Frontal cortex (tissue), 4 donors: ENCODE measurements around the gene MED13L. TPM values are rescaled to one million over a fixed set of nuclear protein-coding genes. Genes with fewer than 3 reads are reported as not detected.

ENCODE experiments used
- DNase-seq, 2 donors: peaks; one replicate each; pipeline ENCODE4 v3.0.0; 2012; ENCODE audit warnings: low spot score in 2 of 2
- FAIRE-seq: peaks from 2 replicates; lab custom pipeline; 2012; peaks lifted over from hg19 to GRCh38; lab: Jason Lieb, UNC
- total RNA-seq: library from RNA; depleted of rRNA; stranded (reverse); fragments of >200 nt; gene quantifications from one replicate; pipeline ENCODE4 v1.2.3, GENCODE V29; 2014
- donor health status: control.
- donor health status: control.
- donor health status: control.

Gene MED13L
- total RNA-seq, 1 donor from 2014 or later = 164 TPM

DNA sequence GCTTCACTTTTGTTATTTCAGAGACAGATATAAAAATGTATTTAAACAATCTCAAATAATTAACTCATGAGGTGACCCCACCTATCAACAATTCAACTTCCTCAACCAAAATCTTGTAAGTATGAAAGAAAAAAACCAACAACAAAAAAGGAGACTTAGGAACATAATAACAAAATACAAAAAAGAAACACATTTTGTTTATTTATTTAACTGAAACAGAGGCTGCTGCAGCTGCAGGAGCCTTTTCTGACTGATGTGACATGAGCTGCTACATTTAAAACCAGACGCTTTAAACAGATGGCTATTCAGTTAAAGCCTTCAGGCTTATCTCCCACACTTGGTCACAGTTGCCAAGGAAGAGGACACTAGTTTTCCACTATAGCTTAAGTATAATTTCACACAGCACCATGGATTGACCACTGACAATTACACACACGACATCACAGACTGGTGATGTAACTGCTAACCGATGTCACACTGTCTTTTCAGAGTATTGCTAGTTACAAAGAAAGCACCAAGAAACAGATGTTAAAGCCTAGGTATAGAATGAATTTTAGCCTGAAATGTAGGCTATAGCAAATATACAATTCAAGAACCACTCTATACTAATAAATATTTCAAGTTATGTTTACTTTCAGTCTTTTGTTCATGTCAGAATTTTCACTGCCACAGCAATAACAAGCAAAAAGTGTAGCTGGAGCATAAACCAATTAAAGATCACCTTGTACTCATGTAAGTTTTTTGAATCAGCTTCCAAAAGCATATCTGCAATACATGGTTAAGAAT, 113.0 kb downstream of the MED13L start:
- FAIRE-seq = no peak
- DNase-seq = no peak

DNA sequence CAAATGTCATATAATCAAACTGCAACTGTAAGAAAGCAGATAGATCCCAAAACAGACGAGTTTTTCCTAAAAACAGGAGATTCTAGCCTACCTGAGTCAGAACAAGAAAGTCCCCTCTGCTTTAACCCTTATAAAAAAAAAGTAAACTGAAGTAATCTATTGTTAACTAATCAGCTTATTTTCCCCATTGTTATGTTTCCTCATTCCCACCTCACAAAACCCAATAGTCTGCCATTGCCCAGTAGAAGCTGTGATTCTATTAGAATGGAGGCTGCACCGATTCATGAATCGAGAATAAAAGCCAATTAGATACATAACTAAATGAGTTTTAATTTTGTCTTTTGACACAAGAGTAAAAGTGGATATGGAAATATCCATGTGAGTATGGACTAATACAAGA, 115.4 kb downstream of the MED13L start:
- no peak for FAIRE-seq
- DNase-seq = no peak

DNA sequence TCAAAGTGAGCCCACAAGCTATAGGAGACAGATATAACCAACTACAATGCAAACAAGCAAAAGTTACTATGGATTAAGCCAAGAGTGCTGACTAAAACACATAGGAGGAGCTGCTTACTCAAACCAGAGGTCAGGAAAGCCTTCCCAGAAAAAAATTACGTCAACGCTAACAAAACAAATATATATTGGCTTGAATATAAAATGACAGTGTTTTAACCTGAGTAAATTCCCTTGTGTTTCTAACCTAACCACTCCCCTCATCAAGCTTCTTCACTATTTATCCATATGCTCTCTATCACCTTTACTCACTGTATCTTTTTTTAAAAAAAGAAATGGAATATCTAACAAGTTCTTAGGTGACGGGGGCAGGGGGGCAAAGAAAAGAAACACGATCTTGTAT, 115.9 kb downstream of the MED13L start:
- DNase-seq (no peak), FAIRE-seq (no peak)

DNA sequence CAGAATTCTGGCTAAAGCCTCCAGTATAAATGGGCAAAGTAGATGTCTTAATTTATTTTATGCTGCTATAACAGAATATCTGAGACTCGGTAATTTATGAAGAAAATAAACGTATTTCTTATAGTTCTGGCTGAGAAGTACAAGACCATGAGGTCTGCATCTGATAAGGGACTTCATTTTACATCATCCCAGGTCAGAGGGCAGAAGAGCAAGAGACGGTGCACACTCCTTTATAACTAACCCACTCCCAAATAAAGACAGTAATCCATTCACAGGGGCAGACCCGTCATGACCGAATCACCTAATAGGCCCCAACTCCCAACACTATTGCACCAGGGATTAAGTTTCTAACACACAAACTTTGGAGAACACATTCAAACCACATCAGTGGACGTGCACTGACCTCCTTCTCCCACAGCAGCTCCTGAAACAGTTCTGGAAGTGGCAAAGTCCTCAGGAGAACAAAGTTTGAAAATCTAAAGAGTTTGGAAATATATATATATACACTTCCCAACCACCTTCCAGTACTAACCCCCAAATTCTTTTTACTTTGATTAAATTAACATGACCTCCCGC, 116.5 kb downstream of the MED13L start:
- FAIRE-seq = no peak
- DNase-seq = no peak

DNA sequence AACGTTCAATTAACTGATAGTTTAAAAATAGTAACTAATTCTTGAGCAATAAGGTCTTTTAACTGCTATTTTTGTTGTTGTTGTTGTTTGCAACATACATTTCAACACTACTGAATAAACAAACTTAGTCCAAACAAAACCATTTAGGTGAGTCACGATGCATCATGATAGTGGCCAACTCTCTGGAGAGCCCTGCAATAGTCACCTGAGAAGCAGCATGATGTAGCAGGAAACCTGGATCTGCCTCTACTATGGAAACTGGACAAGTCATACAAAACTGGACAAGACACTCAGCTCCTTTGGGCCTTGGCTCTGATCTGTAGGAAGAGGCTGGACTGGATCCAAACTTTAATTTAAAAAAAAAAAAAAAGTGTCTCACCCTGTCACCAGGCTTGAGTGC, 117.3 kb downstream of the MED13L start:
- DNase-seq (no peak), FAIRE-seq (no peak)

DNA sequence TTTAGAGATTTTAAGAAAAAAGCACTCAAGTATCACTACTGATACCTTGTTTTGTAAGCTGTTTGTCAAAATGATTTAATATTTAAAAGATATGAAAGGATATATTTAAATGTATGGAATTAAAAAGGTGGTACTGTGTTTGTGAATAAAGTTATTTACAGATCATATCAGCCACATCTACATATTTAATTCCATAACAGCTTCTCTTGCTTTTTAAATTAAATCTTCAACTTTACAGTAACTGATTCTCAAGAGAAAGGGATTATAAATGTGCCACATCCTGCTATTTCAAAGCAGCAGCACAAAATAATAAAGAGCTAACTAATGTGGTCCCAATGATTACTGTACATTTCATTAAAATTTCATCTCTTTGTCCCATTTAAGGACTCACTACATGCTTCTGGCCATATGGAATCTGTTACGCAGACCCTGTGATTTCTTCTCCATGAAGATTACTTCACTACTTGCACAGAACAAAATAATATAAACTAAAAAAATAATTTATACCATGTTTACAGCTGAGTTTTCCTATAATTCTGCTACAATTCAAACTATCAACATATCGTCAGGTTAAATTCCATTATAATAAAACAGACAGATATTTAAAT, 117.8 kb downstream of the MED13L start:
- no peak for FAIRE-seq
- DNase-seq = no peak

DNA sequence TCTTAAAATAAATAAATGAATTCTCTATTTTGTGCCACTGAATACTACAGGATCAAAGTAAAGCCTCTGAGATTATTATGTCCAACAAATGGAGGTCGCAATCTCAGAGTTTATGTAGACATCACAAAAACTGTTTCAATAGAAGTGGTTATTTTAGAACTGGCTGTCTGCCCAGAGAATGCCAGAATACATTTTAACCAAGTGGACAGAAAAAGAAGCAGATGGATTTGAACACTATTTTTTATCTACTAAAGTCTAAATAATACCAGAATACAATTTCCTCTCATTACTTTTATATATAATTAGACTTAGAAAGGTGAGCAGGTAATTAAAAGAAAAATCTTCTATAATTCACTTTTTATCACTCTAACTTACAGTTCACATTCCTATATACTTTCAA, 118.3 kb downstream of the MED13L start:
- peak; percentile 30 for FAIRE-seq

DNA sequence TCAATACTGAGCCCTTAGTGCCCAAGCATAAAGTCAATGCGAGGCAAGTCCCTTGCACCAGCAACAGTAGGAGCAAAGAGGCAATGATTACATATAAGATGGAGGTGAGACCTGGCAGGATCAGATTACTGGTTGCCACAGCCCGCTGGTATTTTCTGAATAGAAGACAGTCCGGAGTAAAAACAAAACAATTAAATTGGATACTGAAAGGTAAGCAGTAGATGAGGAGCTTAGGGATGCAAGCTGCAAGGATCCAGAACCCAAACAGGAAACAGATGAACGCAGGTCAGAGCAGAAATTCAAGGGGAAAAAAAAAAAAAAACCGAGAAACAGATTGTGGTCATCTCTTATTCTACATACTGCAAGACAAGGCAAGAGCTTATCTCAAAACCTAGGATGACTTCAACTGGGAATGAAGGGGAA, 119.6 kb downstream of the MED13L start:
- DNase-seq = no peak
- FAIRE-seq = no peak

More for the DNA sequence above, 118.3 kb downstream of the MED13L start:
- no peak for DNase-seq

DNA sequence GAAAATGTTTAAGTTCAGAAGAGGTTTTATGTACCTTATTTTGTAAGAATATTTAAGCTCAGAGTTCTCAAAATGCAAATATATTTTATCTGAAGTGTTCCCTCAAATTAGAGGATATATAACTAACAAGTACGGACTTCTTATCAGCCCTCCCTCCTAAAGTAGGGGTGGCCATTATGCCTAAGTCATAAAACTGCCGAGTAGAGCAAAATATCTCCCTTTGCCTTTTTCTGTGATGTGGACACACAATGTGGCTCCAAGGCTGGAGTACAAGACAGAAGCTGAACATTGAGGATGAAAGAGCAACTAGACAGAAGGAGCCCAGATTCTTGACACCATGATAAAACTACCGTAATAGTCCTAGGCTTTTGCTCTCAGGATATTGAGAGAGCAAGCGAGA, 120.9 kb downstream of the MED13L start:
- no peak for FAIRE-seq
- no peak for DNase-seq

DNA sequence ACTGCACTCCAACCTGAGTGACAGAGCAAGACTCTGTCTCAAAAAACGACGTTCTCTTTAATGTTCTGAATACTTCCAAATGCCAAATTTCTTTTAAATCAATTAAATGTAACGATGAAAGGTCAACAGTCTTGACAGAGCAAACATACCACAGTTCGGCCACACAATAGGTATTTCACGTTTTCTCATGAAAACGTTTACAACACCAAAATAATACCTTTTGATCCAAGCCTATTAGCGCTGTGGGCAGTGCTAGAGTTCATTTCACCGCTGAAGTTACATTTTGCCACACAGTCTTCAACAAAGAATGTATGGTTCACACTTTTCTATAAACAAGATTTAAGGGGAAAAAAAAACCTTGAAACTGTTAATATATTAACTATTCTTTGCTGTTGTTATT, 122.1 kb downstream of the MED13L start:
- no peak for FAIRE-seq
- no peak for DNase-seq

DNA sequence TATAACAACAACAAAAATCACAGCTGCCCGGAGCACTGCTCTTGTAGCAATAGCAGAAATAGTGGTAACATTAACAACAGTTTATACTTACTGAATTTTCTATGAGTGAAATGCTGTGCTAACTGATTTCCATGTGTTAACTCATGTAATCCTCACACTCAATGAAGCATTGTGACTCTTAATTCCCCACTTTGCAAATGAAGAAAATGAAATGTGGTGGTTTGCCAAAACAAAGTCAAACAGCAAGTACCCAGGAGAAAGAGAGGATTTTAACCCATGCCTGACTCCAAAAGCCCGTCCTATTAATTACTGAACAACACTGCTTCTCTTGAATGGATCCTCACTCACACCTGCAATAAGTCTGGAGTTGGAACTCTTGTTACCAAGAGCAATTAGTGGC, 123.5 kb downstream of the MED13L start:
- no peak for DNase-seq
- FAIRE-seq = no peak

DNA sequence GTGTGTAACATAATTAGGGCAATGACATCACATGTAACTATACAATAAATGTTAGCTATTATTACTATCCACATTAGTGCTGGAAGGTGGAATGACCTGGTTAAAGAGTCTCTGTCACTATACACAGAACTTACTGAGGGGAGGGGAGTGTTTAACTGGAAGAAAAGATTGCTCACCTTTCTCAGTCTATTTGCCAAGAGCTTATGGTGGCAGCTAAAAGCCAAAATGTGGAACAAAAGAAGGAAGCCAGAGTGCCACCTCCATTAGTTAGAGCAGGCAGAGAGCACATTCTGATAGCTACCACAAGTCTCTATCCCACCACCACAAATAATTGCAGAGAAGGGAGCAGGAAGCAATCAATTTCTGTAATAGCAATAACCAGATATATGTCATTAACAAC, 124.4 kb downstream of the MED13L start:
- FAIRE-seq = no peak

DNA sequence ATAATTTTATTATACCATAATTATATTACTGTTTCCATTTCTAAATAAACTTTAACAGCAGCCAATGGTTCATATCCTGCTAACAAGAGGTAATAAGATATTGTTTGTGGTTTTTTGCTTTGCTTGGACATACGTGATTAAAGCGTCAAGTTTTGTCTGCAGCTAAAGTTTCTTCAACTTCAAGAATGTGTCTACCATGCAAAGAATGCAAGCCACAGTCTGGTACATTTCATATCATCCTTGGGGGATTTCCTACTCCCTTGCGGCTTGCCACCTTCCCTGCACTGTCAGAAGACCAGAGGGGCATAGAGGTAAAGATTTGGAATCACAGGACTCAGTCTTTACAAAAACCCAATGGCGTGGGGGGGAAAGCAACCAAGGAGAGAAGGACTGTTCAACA, 125.2 kb downstream of the MED13L start:
- DNase-seq (no peak), FAIRE-seq (no peak)

More for the DNA sequence above, 124.4 kb downstream of the MED13L start:
- no peak for DNase-seq

DNA sequence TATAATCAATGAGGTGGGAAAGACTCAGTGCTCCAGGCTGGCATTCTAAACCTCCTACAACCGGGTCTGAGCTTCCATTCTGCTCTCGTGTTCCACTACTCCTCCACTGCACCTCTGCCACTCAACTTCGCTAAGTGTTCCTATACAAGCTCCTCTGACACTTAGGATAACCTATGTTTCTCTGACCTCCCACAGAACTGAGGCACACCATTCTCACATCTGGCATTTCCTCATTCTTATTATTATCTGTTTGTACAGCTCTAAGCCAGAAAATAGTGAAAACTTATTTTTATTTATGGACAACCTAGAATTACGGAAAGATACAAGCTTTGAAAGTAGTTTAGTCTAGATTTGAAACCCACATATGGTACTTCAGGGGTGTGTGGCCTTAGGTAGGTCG, 127.0 kb downstream of the MED13L start:
- FAIRE-seq (no peak), DNase-seq (no peak)

DNA sequence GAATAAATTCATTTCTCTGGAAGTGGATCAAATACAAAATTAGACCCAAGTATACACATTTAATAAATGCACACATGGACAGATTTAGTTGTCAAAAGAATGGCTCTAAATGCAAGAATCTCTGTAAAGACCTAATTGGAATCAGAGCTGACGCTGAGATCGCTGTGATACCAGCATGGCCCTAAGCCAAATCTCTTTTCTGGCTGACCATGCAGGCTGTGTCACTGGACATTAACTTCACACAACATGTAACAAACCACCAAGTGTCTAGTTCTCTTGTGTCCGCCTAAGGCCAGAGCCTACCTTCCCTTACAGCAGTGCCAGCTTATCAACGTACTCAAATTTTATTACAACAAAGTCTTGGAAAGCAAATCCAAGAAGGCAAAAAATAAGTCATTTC, 127.5 kb downstream of the MED13L start:
- DNase-seq (no peak), FAIRE-seq (no peak)

DNA sequence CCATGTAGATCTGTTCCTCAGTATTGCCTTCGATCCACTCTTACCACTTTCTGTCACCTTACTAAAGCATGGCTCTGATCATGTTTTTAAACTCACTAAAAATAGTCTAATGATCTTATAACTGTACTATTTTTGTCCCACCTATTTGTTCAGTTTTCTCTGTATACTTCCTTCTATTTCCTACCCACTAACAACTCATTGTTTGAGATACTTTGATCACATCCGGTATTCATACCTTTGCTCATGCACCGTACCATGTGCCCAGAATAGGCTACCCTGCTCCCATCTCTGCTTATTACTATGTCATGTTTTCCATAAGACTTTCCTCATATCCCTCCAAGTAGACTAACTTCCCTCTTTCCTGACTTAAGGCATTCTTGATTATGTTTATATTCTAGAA, 128.6 kb downstream of the MED13L start:
- DNase-seq = no peak
- FAIRE-seq = no peak

DNA sequence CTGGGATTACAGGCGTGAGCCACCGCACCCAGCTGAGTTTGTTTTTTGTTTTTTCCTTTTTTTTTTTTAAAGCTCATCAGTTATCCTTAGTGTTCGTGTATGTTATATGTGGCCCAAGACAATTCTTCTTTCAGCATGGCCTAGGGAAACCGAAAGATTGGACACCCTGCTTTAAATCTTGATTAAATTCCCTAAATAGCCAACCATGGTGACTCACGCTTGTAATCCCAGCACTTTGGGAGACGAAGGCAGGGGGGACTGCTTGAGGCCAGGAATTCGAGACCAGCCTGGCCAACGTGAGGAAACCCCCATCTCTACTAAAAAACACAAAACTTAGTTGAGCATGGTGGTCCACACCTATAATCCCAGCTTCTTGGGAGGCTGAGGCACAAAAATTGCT, 131.1 kb downstream of the MED13L start:
- DNase-seq (no peak), FAIRE-seq (no peak)

DNA sequence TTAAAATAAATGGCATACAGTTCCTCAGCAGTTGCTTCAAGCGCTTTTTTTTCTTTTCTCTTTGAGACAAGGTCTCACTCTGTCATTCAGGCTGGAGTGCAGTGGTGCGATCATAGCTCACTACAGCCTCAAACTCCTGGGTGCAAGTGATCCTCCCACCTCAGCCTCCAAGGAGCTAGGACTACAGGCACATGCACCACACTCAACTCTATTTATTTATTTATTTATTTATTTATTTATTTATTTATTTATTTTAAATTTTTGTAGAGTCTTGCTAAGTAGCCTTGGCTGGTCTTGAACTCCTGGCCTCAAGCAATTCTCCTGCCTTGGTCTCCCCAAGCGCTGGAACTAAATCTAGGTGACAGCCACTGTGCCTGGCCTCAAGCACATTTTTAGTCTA, 132.0 kb downstream of the MED13L start:
- FAIRE-seq = no peak
- no peak for DNase-seq

DNA sequence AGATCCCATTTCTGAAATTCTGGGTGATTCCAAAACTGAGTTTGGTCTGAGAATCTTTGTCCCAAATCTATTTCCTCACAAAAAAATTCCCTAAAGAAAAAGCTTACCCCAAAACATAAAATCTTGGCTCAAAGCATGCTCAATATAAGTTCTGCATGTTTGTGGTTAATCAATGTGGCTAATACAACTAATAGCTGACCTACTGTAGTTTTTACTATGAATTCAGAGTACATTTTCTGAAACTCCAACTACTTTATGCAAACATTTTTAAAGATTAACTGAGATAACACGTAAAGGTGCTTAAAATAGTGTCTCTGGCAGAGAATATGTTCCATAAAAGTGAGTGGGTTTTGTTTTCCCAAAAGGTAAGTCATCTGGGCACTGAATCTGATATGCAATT, 133.1 kb downstream of the MED13L start:
- no peak for DNase-seq
- FAIRE-seq = no peak

DNA sequence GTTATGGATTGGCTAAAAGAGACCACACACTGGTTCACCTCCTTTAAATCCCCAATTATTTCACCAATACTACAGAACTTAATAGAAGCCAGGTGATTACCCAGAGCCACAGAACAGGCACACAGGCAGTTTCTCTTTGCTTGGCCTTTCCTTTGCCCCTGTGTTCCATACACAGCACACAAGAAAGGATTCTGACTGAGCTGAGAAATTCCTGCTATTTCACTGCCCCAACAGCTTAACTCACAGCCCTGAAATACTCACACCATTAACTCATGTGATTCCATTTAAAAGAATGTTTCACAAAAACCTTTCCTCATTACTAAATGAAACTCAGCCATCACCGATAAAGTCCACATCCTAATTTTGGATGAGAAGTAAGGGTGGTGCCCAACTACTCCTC, 133.6 kb downstream of the MED13L start:
- no peak for DNase-seq
- FAIRE-seq = no peak
